PC-9 (cell line): Measurements from ENCODE around the gene SMIM38. TPM values are rescaled to one million over a fixed set of nuclear protein-coding genes. Genes with fewer than 3 reads are reported as not detected.

ENCODE experiments used
- BruUV-seq: library from RNA; stranded (reverse); fragments of 400-500 nt; replicated peaks from 2 replicates; lab custom pipeline; 2021; lab: Mats Ljungman, UMichigan
- CTCF ChIA-PET: fragments of 300-600 bp; sonication (Branson Sonifier 250); formaldehyde crosslinking; loops from one replicate; lab custom pipeline; 2022; ENCODE audit warnings: antibody characterized with exemption; lab: Charles Lee
- POLR2A ChIA-PET: fragments of 300-600 bp; sonication (Branson Sonifier 250); formaldehyde crosslinking; loops from one replicate; lab custom pipeline; 2022; ENCODE audit warnings: antibody characterized with exemption; ENCODE audit not compliant: unreplicated experiment; lab: Charles Lee
- DNase-seq, 2 experiments: peaks; one replicate each; pipeline versions ENCODE4 v3.0.0 to v3.0.0-alpha.2; 2015 to 2022; ENCODE audit warnings: mixed read lengths in 1 of 2
- H2AFZ ChIP-seq: fragments of 200-600 bp; sonication (generic); 2 replicates; pipeline ENCODE4 v1.8.1; 2017; ENCODE audit warnings: antibody characterized with exemption
- H3F3A ChIP-seq: fragments of 200-600 bp; sonication (generic); 2 replicates; pipeline ENCODE4 v1.8.1; 2017; ENCODE audit warnings: antibody characterized with exemption, mild to moderate bottlenecking, low read depth; ENCODE audit not compliant: insufficient read depth
- H3K27ac ChIP-seq: fragments of 200-600 bp; sonication (generic); 2 replicates; pipeline ENCODE4 v1.6.1; 2016; ENCODE audit warnings: mixed run types
- H3K27me3 ChIP-seq: fragments of 200-600 bp; sonication (generic); 2 replicates; pipeline ENCODE4 v1.6.1; 2016; ENCODE audit warnings: low read depth, mixed run types; ENCODE audit not compliant: insufficient read depth
- H3K36me3 ChIP-seq: fragments of 200-600 bp; sonication (generic); 2 replicates; pipeline ENCODE4 v1.6.1; 2016; ENCODE audit warnings: low read depth, mixed run types
- H3K4me1 ChIP-seq: fragments of 200-600 bp; sonication (generic); replicated peaks from 2 replicates; pipeline ENCODE4 v1.6.1; 2016; ENCODE audit warnings: mixed run types; ENCODE audit not compliant: insufficient read depth
- H3K4me2 ChIP-seq: fragments of 200-600 bp; sonication (generic); 2 replicates; pipeline ENCODE4 v1.6.1; 2017; ENCODE audit warnings: mixed run types
- H3K4me3 ChIP-seq: fragments of 200-600 bp; sonication (generic); 2 replicates; pipeline ENCODE4 v1.6.1; 2016; ENCODE audit warnings: mixed run types
- H3K79me2 ChIP-seq: fragments of 200-600 bp; sonication (generic); 2 replicates; pipeline ENCODE4 v1.6.1; 2017; ENCODE audit warnings: low read depth, mixed run types
- H3K9me2 ChIP-seq: fragments of 200-600 bp; sonication (generic); 2 replicates; pipeline ENCODE4 v1.8.1; 2017; ENCODE audit warnings: mild to moderate bottlenecking; ENCODE audit not compliant: insufficient read depth
- H3K9me3 ChIP-seq: fragments of 200-600 bp; sonication (generic); 2 replicates; pipeline ENCODE4 v1.8.1; 2016; ENCODE audit warnings: low read depth; ENCODE audit not compliant: insufficient read depth
- H4K20me1 ChIP-seq: fragments of 200-600 bp; sonication (generic); 2 replicates; pipeline ENCODE4 v1.8.1; 2017; ENCODE audit not compliant: insufficient read depth
- CTCF ChIP-seq: fragments of 200-600 bp; sonication (generic); conservative IDR thresholded peaks from 2 replicates; pipeline ENCODE4 v1.6.1; 2017; ENCODE audit warnings: mixed run types, antibody characterized with exemption, mild to moderate bottlenecking, moderate library complexity
- EZH2 ChIP-seq: fragments of 200-600 bp; sonication (generic); IDR thresholded peaks from 2 replicates; pipeline ENCODE4 v1.8.0; 2017; ENCODE audit warnings: antibody characterized with exemption, low read depth
- intact Hi-C: fragments of 100-400 bp; cut with micrococcal nuclease; formaldehyde crosslinking; loops from one replicate; pipeline ENCODE4 v1.10.0; 2022; ENCODE audit not compliant: unreplicated experiment
- total RNA-seq: library from RNA; stranded (reverse); gene quantifications from 2 replicates; pipeline ENCODE4 v1.2.3, GENCODE V29; 2021

SMIM38 gene
- total RNA-seq, 1 experiment from 2014 or later: 0.26 TPM

DNA sequence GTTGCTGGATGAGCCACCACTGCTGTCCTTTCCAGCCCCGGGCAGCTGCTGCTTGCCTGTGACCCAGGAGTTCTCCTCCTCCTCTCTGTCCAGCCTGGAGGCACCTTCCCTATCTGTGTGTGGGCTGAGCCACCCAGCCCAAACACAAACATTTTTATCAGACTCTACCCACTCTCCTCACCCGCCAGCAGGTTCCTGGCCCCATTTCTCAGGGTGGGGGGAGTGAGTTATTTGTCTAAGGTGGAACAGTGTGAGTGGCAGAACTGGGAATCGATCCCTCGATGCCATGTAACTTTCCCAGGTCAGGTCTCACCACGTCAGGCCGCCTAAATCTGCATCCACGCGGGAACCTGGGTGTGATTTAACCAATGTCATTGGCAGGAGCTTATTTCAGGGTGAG is 20.8 kb upstream of the SMIM38 start:
- no peak for DNase-seq
- CTCF ChIA-PET: no interaction called here

GRCh38 chr11:69135420-69136363 is 20.0 kb upstream of the SMIM38 start:
- H3K9me3 ChIP-seq: peaks cover 16% of the 10 kb centered on the region
- H3F3A ChIP-seq: peaks cover 10% of the 10 kb centered on the region; the same call in 1 of the 2 replicates
- no peak overlapping the region for H3K4me3 ChIP-seq
- no peaks in the 10 kb centered on the region for H4K20me1 ChIP-seq
- H3K36me3 ChIP-seq: 0 out of 2 replicates have a peak, but pooled peaks cover 6% of the 10 kb centered on the region
- H2AFZ ChIP-seq: no peak overlapping the region
- no peaks in the 10 kb centered on the region for H3K27me3 ChIP-seq
- H3K9me2 ChIP-seq: no peaks in the 10 kb centered on the region
- H3K27ac ChIP-seq: no peak overlapping the region
- H3K79me2 ChIP-seq: no peaks in the 10 kb centered on the region
- DNase-seq: no peak
- no TSS peak for BruUV-seq
- ChIA-PET CTCF (no interaction called here), POLR2A (no interaction called here)
- TF ChIP-seq EZH2: no peak
- no peak for TF ChIP-seq CTCF
- intact Hi-C loops: no loop called here
- no peak overlapping the region for H3K4me2 ChIP-seq
- H3K4me1 ChIP-seq: peaks cover 43% of the 10 kb centered on the region

More for the DNA sequence above, 20.8 kb upstream of the SMIM38 start:
- Histone ChIP-seq H3K79me2 (no peaks in the 10 kb centered on the region), H3K4me2 (no peak overlapping the region), H3K9me3 (peaks cover 16% of the 10 kb centered on the region), H3K4me3 (no peak overlapping the region), H3F3A (peaks cover 10% of the 10 kb centered on the region; the same call in 1 of the 2 replicates), H4K20me1 (no peaks in the 10 kb centered on the region), H3K27ac (no peak overlapping the region), H3K36me3 (0 out of 2 replicates have a peak, but pooled peaks cover 6% of the 10 kb centered on the region), H3K4me1 (peaks cover 46% of the 10 kb centered on the region), H2AFZ (no peak overlapping the region), H3K9me2 (no peaks in the 10 kb centered on the region), H3K27me3 (no peaks in the 10 kb centered on the region)
- POLR2A ChIA-PET: no interaction called here
- no TSS peak for BruUV-seq
- intact Hi-C loops: no loop called here
- no peak for TF ChIP-seq CTCF
- TF ChIP-seq EZH2: no peak

DNA sequence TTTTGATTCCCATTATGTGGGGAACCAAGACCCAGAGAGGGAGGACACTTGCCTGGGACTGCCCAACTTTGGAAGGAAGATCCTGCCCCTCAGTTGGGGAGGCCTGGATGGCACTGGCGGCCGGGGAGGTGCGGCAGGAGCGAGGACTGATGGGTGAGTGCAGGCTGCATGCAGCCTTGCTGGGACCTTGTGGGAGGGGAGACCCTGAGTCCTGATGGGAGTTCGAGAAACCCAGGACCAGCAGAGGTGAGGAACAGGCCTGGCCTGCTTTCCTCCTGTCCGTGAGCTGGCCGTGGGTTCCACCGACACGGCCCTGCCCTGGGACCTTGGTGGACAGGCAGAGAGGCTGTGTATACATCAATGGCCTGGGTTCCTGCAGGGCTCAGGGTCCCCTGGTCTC is 19.3 kb upstream of the SMIM38 start:
- Histone ChIP-seq H3K27me3 (no peaks in the 10 kb centered on the region), H3K4me1 (peaks cover 36% of the 10 kb centered on the region), H3F3A (peaks cover 15% of the 10 kb centered on the region; the same call in 1 of the 2 replicates), H2AFZ (no peak overlapping the region), H3K9me3 (peaks cover 16% of the 10 kb centered on the region), H3K4me2 (no peak overlapping the region), H3K36me3 (0 out of 2 replicates have a peak, but pooled peaks cover 6% of the 10 kb centered on the region), H3K27ac (peak overlapping the region; percentile 73; the same call in 1 of the 2 replicates), H3K79me2 (no peaks in the 10 kb centered on the region), H3K4me3 (no peak overlapping the region), H4K20me1 (no peaks in the 10 kb centered on the region), H3K9me2 (no peaks in the 10 kb centered on the region)
- POLR2A ChIA-PET: no interaction called here
- CTCF ChIA-PET: no interaction called here
- no TSS peak for BruUV-seq
- no peak for TF ChIP-seq EZH2
- no peak for TF ChIP-seq CTCF
- intact Hi-C loops: no loop called here
- DNase-seq: no peak
